Measurements from ENCODE around the gene HS1BP3. TPM values are rescaled to one million over a fixed set of nuclear protein-coding genes. Genes with fewer than 3 reads are reported as not detected.
A peak's percentile ranks its signal among the peaks of the same experiment; 100 is the strongest.

HS1BP3 gene
- total RNA-seq, 1 donor from 2014 or later: 23.1 TPM

DNA sequence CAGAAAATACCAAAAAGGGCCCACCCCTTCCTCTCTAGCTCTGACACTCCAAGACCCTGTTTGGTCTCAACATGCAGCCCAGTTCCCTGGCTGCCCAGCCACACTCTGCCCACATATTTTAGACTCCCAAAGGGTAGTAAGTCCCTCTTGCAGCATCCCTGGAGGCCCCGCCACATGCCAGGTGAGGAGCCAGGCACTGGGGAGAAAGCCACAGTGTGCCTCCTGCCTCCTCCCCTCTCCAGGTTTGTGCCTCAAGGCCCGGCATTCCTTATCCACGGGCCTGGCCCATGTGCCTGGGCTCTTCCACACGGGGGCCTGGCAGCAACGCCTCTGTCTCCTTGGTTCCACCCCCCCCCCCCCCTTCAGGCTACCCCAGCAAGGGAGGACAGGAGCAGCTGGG lies 75.5 kb downstream of the HS1BP3 start:
- DNase-seq (ENCODE audit: extremely low spot score in 2 of 2): no peak
- no peaks in the 10 kb centered on the region for H3K36me3 ChIP-seq
- H3K4me3 ChIP-seq: no peak overlapping the region
- intact Hi-C loops (cut with DNase I): loop anchor here (5.0 kb wide), 1 partner anchor 57 kb away; no protein-coding TSS in a partner anchor
- H3K4me1 ChIP-seq: peaks cover 63% of the 10 kb centered on the region
- TF ChIP-seq, protein P1, sequence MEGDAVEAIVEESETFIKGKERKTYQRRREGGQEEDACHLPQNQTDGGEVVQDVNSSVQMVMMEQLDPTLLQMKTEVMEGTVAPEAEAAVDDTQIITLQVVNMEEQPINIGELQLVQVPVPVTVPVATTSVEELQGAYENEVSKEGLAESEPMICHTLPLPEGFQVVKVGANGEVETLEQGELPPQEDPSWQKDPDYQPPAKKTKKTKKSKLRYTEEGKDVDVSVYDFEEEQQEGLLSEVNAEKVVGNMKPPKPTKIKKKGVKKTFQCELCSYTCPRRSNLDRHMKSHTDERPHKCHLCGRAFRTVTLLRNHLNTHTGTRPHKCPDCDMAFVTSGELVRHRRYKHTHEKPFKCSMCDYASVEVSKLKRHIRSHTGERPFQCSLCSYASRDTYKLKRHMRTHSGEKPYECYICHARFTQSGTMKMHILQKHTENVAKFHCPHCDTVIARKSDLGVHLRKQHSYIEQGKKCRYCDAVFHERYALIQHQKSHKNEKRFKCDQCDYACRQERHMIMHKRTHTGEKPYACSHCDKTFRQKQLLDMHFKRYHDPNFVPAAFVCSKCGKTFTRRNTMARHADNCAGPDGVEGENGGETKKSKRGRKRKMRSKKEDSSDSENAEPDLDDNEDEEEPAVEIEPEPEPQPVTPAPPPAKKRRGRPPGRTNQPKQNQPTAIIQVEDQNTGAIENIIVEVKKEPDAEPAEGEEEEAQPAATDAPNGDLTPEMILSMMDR (IDR thresholded peaks at IDR 0.05): no peak
- TF ChIP-seq POLR2A (IDR thresholded peaks at IDR 0.05): no peak
- TF ChIP-seq POLR2AphosphoS5 (IDR thresholded peaks at IDR 0.05; ENCODE audit: insufficient read depth in 1 of 2, low read depth in 1 of 2): no peak
- H3K27me3 ChIP-seq: no peaks in the 10 kb centered on the region
- no peak overlapping the region for H3K27ac ChIP-seq
- H3K9me3 ChIP-seq: no peaks in the 10 kb centered on the region

- DNase-seq (ENCODE audit: extremely low spot score in 2 of 2): no peak
- H3K9me3 ChIP-seq: no peaks in the 10 kb centered on the region
- intact Hi-C loops (cut with DNase I): loop anchor here (5.0 kb wide), 1 partner anchor 57 kb away; no protein-coding TSS in a partner anchor
- TF ChIP-seq POLR2A (IDR thresholded peaks at IDR 0.05): no peak
- TF ChIP-seq POLR2AphosphoS5 (IDR thresholded peaks at IDR 0.05; ENCODE audit: insufficient read depth in 1 of 2, low read depth in 1 of 2): no peak
- TF ChIP-seq, protein P1 (IDR thresholded peaks at IDR 0.05): no peak
- no peak overlapping the region for H3K4me3 ChIP-seq
- no peaks in the 10 kb centered on the region for H3K27me3 ChIP-seq
- peak overlapping the region; percentile 78 for H3K27ac ChIP-seq
- H3K4me1 ChIP-seq: peaks cover 63% of the 10 kb centered on the region
- H3K36me3 ChIP-seq: no peaks in the 10 kb centered on the region
Observed at GRCh38 chr2:20574930-20575329, 76.0 kb downstream of the HS1BP3 start.

GRCh38 chr2:20574423-20574911 lies 76.4 kb downstream of the HS1BP3 start:
- intact Hi-C loops (cut with DNase I): no loop called here
- Histone ChIP-seq H3K4me1 (peaks cover 63% of the 10 kb centered on the region), H3K4me3 (no peak overlapping the region), H3K36me3 (no peaks in the 10 kb centered on the region), H3K9me3 (no peaks in the 10 kb centered on the region), H3K27me3 (no peaks in the 10 kb centered on the region), H3K27ac (peak overlapping the region; percentile 78)
- DNase-seq (ENCODE audit: extremely low spot score in 2 of 2): no peak
- TF ChIP-seq, protein P1 (IDR thresholded peaks at IDR 0.05): no peak
- no peak for TF ChIP-seq POLR2AphosphoS5 (IDR thresholded peaks at IDR 0.05; ENCODE audit: insufficient read depth in 1 of 2, low read depth in 1 of 2)
- TF ChIP-seq POLR2A (IDR thresholded peaks at IDR 0.05): no peak

GRCh38 chr2:20573620-20574422 lies 77.1 kb downstream of the HS1BP3 start:
- no peak overlapping the region for H3K4me3 ChIP-seq
- H3K36me3 ChIP-seq: no peaks in the 10 kb centered on the region
- DNase-seq (ENCODE audit: extremely low spot score in 2 of 2): no peak
- H3K27ac ChIP-seq: peak overlapping the region; percentile 78
- intact Hi-C loops (cut with DNase I): no loop called here
- TF ChIP-seq, protein P1 (IDR thresholded peaks at IDR 0.05): no peak
- TF ChIP-seq POLR2AphosphoS5 (IDR thresholded peaks at IDR 0.05; ENCODE audit: insufficient read depth in 1 of 2, low read depth in 1 of 2) (peak in 1 of 2 donors; percentile 62), POLR2A (IDR thresholded peaks at IDR 0.05) (no peak)
- no peaks in the 10 kb centered on the region for H3K27me3 ChIP-seq
- no peaks in the 10 kb centered on the region for H3K9me3 ChIP-seq
- peaks cover 63% of the 10 kb centered on the region for H3K4me1 ChIP-seq

GRCh38 chr2:20572221-20572620 lies 78.7 kb downstream of the HS1BP3 start:
- TF ChIP-seq, protein P1 (IDR thresholded peaks at IDR 0.05): no peak
- TF ChIP-seq POLR2AphosphoS5 (IDR thresholded peaks at IDR 0.05; ENCODE audit: insufficient read depth in 1 of 2, low read depth in 1 of 2): no peak
- TF ChIP-seq POLR2A (IDR thresholded peaks at IDR 0.05): no peak
- DNase-seq (ENCODE audit: extremely low spot score in 2 of 2): no peak
- no peaks in the 10 kb centered on the region for H3K36me3 ChIP-seq
- no peak overlapping the region for H3K4me3 ChIP-seq
- peak overlapping the region; percentile 53 for H3K27ac ChIP-seq
- no peaks in the 10 kb centered on the region for H3K27me3 ChIP-seq
- intact Hi-C loops (cut with DNase I): no loop called here
- H3K4me1 ChIP-seq: peaks cover 57% of the 10 kb centered on the region
- H3K9me3 ChIP-seq: no peaks in the 10 kb centered on the region
